HG02588 (cell line): Measurements from ENCODE around the gene ZSCAN5A.
"Not testable (repeated sequence)": the region's sequence is repeated elsewhere in the genome, so short reads cannot be mapped to it uniquely, and the experiment has no call there.

Source experiments
- ATAC-seq: cut with Tn5 transposase; IDR thresholded peaks from one replicate; pipeline ENCODE4 v1.9.1; 2021; ENCODE audit warnings: mild to moderate bottlenecking, moderate library complexity; ENCODE audit not compliant: unreplicated experiment

Gene ZSCAN5A, protein sequence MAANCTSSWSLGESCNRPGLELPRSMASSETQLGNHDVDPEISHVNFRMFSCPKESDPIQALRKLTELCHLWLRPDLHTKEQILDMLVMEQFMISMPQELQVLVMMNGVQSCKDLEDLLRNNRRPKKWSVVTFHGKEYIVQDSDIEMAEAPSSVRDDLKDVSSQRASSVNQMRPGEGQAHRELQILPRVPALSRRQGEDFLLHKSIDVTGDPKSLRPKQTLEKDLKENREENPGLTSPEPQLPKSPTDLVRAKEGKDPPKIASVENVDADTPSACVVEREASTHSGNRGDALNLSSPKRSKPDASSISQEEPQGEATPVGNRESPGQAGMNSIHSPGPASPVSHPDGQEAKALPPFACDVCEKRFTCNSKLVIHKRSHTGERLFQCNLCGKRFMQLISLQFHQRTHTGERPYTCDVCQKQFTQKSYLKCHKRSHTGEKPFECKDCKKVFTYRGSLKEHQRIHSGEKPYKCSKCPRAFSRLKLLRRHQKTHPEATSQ

DNA sequence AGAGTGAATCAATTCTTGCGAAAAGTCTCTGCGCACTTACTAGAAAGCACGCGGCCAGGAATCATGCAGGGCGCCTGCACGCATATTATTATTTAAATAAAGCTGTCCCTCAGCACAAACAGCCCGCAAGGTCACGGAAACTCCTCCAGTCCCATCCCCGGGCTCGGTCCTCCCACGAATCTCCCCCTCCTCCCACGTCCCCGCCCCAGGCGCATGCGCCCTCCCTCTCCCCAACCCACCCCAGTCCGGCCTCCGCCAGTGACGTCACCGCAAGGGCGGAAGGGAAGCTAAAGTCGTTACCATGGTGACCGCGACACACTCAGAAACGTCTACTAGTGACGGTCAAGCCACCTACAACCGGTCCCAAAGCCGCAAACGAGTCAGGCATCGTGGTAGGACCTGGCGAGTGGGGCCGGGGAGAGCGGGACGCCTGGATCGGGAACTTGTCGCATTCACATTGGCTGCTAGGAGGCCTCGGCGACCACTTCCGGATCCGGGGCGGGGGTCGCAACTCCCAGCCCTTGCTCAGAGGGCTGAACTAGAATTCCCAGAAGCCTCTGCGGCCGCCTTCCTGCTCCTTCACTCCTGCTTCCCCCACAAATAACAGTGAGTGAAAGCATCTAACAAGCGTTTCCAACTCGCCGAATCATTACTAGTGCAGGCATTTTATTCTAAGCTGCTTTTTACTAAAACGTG is at the start of gene ZSCAN5A:
Gene ZSCAN5A (minus strand): TSS at position 459 of the 696 bp plus-strand sequence. CDS start 89,793 bp downstream, outside the sequence.
- peak; percentile 64 for ATAC-seq

DNA sequence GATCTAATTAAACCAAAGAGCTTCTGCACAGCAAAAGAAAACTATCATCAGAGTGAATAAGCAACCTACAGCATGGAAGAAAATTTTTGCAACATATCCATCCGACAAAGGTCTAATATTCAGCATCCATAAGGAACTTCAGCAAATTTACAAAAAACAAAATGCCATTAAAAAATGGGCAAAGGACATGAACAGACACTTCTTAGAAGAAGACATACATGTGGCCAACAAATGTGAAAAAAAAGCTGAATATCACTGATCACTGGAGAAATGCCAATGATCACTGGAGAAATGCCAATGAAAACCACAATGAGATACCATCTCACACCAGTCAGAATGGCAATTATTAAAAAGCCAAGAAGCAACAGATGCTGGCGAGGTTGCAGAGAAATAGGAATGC is 46.2 kb upstream of the ZSCAN5A start:
- ATAC-seq: no peak

DNA sequence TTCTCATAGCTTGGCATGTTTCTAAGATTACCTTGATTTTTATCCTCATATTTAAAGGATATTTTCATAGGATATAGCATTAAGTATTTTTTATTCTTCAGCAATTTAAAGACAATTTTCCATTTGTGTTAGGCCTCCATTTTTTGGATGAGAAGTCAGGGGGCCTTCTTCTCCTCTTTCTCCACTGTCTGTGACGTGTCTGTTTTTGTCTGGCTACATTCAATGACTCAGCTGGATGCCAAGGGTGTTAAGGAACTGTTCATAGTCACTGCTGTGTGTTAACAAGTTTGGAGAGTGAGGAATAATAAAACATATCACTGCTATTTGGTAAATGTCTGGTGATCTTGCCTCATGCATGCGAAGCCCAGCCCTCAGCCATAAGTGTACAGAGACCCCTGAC is 42.3 kb upstream of the ZSCAN5A start:
- ATAC-seq: no peak

DNA sequence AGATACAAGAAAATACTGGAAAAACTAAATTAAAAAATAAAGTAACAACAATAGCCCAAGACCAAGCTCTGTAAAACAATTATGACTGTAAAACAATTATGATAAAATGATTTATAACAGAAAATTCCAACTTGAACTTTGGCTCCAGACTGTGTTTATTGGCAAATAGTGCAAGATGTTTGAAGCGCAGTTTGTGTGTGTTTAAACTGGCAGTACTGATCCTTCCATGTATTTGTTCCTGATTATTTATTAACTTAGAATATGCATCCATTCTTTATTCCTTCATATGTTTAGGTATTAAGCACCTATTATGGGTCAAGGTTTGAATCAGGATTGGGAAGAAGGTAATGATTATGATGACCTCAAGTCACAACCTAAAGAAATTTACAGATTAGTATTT is 40.9 kb upstream of the ZSCAN5A start:
- ATAC-seq: no peak

DNA sequence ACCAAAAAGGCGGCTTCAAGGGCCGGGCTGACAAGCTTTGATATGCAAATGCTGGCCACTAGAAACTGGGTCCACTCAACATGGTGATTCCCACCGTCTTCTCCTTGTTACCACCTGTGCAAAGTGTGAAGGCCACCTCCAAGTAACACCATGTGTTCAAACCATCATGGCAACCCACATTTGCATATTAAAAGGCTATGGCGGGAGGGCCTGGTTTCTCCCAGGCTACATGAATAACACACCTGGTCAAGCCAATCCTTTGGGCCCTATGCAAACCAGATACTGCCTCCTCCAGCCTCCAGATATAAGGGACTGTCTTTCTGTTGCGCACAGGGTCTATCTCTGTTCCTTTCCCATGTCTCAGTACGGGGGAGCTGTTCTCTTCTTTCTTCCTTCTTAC is 36.6 kb upstream of the ZSCAN5A start:
- ATAC-seq: no peak

DNA sequence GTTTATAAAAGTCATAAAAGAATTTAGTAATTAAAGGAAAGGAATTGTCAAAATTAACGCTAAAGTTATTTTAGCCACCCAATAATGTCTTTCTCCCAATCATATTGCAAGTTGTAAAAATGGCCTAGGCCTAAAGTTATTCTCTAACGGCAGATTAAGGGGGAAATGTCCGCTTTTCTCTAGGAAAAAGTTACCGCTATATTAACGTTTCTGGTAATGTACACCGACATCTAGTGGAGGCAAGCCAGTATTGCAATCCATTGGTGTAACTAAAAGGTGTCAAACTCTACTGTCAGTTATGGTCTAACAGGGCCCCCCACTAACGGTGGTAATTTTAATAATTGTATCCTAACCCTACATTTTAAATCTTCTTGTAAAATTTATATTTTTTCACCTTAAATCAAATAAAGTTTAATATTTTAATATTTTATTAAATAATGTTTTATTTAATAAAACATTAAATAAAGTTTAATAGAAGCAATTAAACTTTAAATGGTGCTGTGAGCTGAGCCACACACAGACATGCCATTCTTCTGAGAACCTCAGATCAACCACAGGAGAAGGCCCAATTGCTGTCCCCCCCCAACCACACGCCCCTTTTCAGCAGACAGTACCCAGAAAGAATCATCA is 35.9 kb upstream of the ZSCAN5A start:
- ATAC-seq: no peak

DNA sequence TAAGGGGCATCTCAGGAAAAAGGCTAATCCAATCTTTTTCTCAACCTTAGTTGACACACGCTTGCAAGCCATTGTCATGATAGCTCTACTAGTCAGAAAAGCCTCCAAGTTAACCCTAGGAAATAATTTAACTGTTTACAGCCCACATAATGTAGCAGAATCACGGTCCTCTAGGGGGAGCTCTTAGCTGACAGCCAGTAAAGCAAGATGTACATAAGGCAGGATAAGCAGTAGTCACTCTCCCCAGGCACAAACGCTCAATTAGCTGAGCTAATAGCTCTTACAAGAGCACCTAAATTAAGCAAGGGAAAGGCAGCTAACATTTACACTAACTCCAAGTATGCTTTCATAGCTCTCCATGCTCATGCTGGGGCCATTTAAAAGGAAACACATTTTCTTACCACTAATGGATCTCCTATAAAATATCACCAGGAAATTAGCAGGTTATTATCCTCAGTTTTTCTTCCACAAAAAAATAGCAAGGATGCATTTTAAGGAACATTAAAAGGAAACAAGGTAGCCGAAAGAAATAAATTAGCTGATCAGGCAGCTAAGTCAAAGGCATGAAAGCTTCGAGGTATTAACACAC is 33.7 kb upstream of the ZSCAN5A start:
- ATAC-seq: no peak

DNA sequence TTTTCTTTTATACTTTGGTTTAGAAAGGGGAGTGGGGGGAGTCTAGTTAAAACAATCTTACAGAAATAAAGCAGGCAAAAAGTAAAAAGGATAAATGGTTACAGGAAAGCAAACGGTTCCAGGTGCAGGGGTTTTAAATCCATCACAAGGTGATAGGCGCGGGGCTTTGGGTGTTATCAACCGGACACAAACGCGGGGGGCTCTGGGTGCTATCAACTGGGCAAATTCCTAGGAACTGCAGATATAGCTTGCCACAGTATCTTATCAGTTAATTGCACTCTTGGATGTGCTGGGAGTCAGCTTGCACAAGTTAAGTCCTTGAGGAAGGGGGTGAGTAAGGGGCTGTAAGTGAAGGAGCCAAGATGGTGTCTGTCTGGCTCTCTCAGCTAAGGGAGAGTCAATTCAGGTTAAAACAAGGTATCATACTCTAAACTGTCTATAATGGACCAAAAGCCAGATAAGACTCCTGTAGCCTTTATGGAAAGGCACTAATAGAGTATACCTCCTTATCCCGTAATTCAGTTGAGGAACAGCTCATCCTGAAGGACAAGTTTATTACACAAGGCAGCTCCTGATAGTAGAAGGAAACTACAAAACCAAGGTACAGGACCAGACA is 32.6 kb upstream of the ZSCAN5A start:
- no peak for ATAC-seq

DNA sequence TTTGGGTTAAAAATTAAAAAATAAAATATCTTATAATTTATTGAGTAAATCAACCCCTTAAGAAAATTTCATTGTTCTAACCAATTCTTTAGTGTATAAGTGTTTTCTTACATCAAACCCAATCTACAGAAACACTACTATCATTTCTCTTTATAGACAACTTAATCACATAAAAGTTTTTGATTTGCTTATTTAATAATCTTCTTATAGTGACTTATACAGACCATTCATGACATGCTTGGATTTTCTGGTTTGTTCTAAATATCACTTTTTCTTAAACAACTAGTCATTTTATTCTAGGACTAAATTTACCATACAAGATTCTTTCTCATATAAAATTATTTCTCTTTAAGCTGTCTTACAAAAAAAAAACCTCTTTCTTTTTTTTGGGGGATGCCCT is 27.3 kb upstream of the ZSCAN5A start:
- no peak for ATAC-seq

DNA sequence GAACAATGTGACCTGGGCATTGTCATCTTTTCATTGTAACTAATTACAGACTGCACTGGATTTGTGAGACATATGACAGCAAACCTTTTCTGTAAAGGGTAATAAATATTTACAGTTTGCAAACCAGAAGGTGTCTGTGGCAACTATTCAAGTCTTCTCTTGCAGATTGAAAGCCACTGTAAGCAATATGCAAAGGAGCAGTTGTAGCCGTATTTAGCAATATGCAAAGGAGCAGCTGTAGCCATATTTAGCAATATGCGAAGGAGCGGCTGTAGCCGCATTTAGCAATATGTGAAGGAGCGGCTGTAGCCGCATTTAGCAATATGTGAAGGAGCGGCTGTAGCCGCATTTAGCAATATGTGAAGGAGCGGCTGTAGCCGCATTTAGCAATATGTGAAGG is 24.4 kb upstream of the ZSCAN5A start:
- not testable (repeated sequence) for ATAC-seq

DNA sequence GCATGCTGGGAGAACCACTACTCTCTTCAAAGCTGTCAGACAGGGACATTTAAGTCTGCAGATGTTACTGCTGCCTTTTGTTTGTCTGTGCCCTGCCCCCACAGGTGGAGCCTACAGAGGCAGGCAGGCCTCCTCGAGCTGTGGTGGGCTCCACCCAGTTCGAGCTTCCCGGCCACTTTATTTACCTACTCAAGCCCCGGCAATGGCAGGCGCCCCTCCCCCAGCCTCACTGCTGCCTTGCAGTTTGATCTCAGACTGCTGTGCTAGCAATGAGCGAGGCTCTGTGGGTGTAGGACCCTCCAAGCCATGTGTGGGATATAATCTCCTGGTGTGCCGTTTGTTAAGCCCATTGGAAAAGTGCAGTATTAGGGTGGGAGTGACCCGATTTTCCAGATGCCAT is 22.4 kb upstream of the ZSCAN5A start:
- not testable (repeated sequence) for ATAC-seq

DNA sequence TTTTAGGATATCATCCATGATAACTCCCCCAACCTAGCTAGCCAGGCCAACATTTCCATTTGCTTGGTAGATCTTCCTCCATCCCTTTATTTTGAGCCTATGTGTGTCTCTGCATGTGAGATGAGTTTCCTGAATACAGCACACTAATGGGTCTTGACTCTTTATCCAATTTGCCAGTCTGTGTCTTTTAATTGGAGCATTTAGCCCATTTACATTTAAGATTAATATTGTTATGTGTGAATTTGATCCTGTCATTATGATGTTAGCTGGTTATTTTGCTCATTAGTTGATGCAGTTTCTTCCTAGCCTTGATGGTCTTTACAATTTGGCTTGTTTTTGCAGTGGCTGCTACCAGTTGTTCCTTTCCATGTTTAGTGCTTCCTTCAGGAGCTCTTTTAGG is 20.7 kb upstream of the ZSCAN5A start:
- not testable (repeated sequence) for ATAC-seq

DNA sequence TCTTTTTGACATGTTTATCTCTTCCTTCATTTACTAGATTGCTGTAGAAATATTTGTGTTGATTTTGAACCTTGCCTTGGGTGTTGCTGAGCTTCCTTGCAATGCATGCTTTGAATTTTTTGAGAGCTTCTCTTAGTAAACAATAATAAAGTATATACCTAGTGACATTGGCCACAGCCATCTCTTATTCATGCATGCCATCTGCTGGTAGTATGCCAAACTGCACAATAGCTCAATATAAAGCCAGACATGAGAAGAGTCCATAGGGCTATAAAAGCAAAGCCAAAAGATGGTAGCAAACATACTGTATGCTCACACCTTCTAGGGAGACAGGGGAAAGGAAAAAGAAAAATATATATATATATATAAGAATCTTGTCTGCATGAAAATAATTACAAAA is 18.9 kb upstream of the ZSCAN5A start:
- no peak for ATAC-seq

DNA sequence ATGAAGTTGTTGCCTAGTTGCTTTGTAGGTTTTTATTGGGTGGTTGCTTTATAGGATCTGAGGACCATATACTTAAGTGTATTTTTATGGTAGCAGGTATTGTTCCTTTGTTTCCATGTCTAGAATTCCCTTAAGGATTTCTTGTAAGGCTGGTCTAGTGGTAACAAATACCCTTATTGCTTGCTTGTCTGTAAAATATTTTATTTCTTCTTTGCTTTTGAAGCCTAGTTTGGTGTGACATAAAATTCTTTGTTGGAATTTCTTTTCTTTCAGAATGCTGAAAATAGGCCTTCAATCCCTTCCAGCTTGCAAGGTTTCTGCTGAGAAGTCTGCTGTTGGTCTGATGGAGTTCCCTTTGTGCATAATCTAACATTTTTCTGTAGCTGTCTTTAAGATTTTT is 18.1 kb upstream of the ZSCAN5A start:
- ATAC-seq: no peak

DNA sequence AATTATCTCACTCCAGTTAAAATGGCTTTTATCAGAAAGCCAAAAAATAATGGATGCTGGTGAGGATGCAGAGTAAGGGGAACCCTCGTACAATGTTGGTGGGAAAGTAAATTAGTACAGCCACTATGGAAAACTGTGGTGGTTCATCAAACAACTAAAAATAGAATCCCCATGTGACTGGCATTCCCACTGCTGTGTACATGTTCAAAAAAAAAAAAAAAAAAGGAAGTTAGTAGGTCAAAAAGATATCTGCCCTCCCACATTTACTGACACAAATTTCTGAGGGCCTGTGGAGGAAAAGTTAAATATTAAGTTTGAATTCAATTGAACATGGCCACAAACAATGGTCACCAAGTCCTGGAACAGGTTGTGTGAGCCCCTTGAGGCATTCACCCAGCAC is 9.8 kb upstream of the ZSCAN5A start:
- no peak for ATAC-seq

DNA sequence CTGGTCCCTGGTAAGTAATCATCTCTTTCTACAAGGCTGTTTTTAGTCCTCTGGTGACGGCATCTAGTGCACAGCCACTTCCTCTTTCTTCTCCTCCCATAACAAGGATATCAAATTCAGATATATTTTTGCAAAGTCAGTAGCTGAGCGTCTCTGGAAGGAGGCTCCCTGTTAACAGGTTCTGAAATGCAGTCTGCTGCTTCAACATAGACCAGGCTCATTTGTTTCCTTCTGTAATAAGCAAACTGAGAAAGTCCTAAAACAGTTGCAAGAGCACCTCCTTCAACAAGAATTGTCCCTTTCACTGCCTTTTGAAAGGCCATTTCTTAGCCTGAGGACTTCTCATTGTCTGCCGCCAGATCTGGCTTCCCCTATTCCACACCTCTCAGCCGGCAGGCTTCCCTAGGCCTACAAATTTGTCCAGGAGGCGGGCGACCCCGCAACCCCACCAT is 7.4 kb upstream of the ZSCAN5A start:
- ATAC-seq: no peak

DNA sequence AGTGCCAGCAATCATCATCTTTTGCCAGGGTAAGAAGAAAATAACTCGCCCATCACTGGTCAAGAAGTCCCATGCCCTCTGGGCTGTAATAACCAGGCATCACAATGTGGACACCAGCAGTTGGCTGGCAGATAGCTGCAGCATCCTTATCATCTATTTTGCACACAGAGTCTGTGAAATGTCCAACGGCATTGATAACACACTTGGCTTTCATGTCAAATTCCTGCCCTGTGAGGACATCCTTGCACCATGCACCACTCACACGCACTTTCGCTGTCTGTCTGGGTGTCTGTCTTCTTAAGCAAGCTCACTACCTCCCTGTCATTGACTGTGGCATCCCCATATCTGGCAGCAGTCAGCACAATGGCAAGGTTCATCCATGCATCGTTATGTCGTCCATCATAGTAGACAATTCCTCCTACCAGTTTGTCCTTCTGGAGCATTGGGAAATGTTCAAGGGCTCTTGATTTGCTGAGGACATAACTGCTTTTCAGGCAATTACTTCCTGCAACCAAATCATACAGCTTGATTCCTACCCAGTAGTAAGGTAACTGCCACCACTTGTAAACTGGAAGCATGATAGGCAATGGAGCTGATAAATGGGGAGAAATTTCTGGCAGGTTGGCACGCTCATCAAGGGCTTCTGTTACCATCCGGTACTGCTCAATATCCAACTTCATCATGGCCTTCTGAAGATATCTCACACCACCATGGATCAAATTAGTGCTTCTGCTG is 6.8 kb upstream of the ZSCAN5A start:
- no peak for ATAC-seq

DNA sequence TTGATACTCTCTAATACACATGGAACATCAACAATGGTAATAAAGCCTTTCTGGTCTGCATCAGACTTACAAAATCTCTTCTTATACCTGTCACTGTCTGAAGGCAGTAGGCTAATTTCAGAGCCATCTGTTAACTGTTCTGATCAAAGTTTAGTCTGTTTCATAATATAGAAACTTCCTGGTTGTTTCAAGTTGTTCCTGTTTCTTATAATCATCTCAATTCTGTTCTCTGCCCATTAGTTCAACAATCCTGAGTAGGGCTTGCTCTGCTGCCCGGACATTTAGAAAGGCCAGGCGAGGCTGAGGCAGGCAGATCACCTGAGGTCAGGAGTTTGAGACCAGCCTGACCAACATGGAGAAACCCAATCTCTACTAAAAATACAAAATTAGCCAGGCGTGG is 5.4 kb upstream of the ZSCAN5A start:
- ATAC-seq: no peak

DNA sequence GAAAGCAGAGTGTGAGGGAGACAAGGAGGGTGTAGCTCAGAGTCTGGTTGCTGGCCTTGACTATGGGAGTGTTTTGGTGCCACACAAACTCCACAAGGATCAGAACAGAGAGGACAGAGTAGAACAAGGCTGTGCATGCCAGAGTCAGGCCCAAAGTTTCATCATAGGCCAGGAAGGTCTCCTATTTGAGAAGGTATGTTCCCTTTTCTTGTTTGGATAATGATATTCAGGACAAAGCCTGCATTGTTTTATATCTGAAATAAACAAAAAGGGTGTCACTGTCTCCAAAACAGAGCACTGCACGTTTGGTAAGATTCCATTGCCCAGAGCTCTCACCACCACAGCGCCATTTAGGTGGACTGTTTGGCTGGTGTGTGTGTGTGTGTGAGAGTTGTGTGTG is 3.1 kb upstream of the ZSCAN5A start:
- ATAC-seq: no peak

DNA sequence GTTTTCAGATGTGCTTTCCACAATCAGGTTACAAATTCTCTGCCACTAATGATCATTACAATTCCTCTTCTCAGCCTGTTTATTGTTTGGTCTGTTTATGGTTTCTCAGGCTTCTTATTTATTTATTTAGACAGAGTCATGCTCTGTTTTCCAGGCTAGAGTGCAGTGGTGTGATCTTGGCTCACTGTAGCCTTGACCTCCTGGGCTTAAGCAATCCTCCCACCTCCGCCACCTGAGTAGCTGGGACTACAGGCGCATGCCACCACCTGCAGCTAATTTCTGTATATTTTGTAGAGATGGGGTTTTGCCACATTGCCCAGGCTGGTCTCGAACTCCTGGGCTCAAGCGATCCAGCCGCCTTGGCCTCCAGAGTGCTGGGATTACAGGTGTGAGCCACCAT is 2.1 kb upstream of the ZSCAN5A start:
- no peak for ATAC-seq
